T1000 (cell line): ENCODE measurements around the gene UVSSA.
"Not testable (repeated sequence)": the region's sequence is repeated elsewhere in the genome, so short reads cannot be mapped to it uniquely, and the experiment has no call there.

Source experiments
- DNase-seq: peaks from one replicate; lab custom pipeline; 2025; ENCODE audit warnings: mixed read lengths; lab: John Stamatoyannopoulos, UW

UVSSA gene

GRCh38 chr4:1377606-1378261, 30.7 kb downstream of the UVSSA start:
- DNase-seq, result no peak

GRCh38 chr4:1378559-1379231, 31.7 kb downstream of the UVSSA start:
- no peak for DNase-seq

GRCh38 chr4:1379351-1379781, 32.4 kb downstream of the UVSSA start:
- DNase-seq, result no peak

- DNase-seq, result no peak
Observed at GRCh38 chr4:1379801-1380331, 32.9 kb downstream of the UVSSA start.

GRCh38 chr4:1380368-1381151, 33.6 kb downstream of the UVSSA start:
- DNase-seq, result no peak

GRCh38 chr4:1381181-1381621, 34.2 kb downstream of the UVSSA start:
- no peak for DNase-seq

GRCh38 chr4:1381944-1382541, 35.0 kb downstream of the UVSSA start:
- no peak for DNase-seq

- no peak for DNase-seq
Observed at GRCh38 chr4:1382776-1383727, 36.0 kb downstream of the UVSSA start.

GRCh38 chr4:1383728-1384591, 37.0 kb downstream of the UVSSA start:
- no peak for DNase-seq

GRCh38 chr4:1384675-1385372, 37.8 kb downstream of the UVSSA start:
- no peak for DNase-seq

- no peak for DNase-seq
Observed at GRCh38 chr4:1385373-1386340, 38.6 kb downstream of the UVSSA start.

- not testable (repeated sequence) for DNase-seq
Observed at GRCh38 chr4:1393363-1393762, 46.4 kb downstream of the UVSSA start.

- no peak for DNase-seq
Observed at GRCh38 chr4:1393866-1394265, 46.9 kb downstream of the UVSSA start.

- not testable (repeated sequence) for DNase-seq
Observed at GRCh38 chr4:1394554-1395388, 47.8 kb downstream of the UVSSA start.

- not testable (repeated sequence) for DNase-seq
Observed at GRCh38 chr4:1395389-1395820, 48.4 kb downstream of the UVSSA start.

GRCh38 chr4:1395941-1396805, 49.2 kb downstream of the UVSSA start:
- DNase-seq, result no peak
